ENCODE results near the gene ZBED4. TPM values are rescaled to one million over a fixed set of nuclear protein-coding genes. Genes with fewer than 3 reads are reported as not detected.

Gene ZBED4
- total and polyA plus RNA-seq, 11 donors: 2.2 to 8.6 (median 4.9) TPM

- intact Hi-C loops (cut with DNase I): no loop called here
- Histone ChIP-seq H3K27ac (no peak overlapping the region), H3K4me3 (no peak overlapping the region), H3K4me1 (peaks cover 0 to 9% (median 0%) of the 10 kb centered on the region in 12 donors), H3K36me3 (peaks cover 0 to 68% (median 45%) of the 10 kb centered on the region in 9 donors), H3K9me3 (peaks cover 0 to 11% (median 0%) of the 10 kb centered on the region in 12 donors), H3K27me3 (no peaks in the 10 kb centered on the region)
- WGBS, 4 donors: 95 to 99% (median 98%) methylated on average over 13 to 17 of the region's 17 CpGs
- no peak for ATAC-seq
- TF ChIP-seq CTCF (IDR thresholded peaks at IDR 0.05) (no peak), POLR2A (IDR thresholded peaks at IDR 0.05) (no peak)
- no peak for DNase-seq
Observed at GRCh38 chr22:49885281-49885680, 31.6 kb downstream of the ZBED4 start.

DNA sequence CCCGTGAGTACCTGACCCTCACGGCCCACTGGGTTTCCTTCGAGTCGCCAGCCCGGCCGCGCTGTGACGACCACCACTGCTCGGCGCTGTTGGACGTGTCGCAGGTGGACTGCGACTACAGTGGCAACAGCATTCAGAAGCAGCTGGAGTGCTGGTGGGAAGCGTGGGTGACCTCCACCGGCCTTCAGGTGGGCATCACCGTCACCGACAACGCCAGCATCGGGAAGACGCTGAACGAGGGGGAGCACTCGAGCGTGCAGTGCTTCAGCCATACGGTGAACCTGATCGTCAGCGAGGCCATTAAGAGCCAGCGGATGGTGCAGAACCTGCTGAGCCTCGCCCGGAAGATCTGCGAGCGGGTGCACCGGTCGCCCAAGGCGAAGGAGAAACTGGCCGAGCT lies 32.2 kb downstream of the ZBED4 start:
- DNase-seq: no peak
- WGBS, 4 donors: 96 to 98% (median 97%) methylated on average over 35 of the region's 35 CpGs
- Histone ChIP-seq H3K4me1 (peaks cover 0 to 4% (median 0%) of the 10 kb centered on the region in 12 donors), H3K36me3 (peaks cover 0 to 68% (median 50%) of the 10 kb centered on the region in 9 donors), H3K27ac (no peak overlapping the region), H3K4me3 (no peak overlapping the region), H3K9me3 (peaks cover 0 to 13% (median 0%) of the 10 kb centered on the region in 12 donors), H3K27me3 (no peaks in the 10 kb centered on the region)
- intact Hi-C loops (cut with DNase I): no loop called here
- TF ChIP-seq POLR2A (IDR thresholded peaks at IDR 0.05) (no peak), CTCF (IDR thresholded peaks at IDR 0.05) (no peak)
- no peak for ATAC-seq

DNA sequence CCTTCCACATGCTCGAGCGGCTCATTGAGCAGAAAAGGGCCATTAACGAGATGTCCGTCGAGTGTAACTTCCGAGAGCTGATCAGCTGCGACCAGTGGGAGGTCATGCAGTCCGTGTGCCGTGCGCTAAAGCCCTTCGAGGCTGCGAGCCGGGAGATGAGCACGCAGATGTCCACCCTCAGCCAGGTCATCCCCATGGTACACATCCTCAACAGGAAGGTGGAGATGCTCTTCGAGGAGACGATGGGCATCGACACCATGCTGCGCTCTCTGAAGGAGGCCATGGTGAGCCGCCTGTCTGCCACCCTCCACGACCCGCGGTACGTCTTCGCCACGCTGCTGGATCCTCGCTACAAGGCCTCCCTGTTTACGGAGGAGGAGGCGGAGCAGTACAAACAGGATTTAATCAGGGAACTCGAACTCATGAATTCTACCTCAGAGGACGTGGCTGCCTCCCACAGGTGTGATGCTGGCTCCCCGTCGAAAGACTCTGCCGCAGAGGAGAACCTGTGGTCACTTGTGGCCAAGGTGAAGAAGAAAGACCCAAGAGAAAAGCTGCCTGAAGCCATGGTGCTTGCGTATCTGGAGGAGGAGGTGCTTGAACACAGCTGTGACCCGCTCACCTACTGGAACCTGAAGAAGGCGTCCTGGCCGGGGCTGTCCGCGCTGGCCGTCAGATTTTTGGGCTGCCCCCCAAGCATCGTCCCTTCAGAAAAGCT lies 32.9 kb downstream of the ZBED4 start:
- 97 to 99% (median 98%) methylated on average over 41 of the region's 41 CpGs for WGBS, 4 donors
- DNase-seq (no peak), ATAC-seq (no peak)
- H3K36me3 ChIP-seq: peaks cover 0 to 74% (median 50%) of the 10 kb centered on the region in 9 donors
- H3K4me1 ChIP-seq: peaks cover 0 to 4% (median 0%) of the 10 kb centered on the region in 12 donors
- TF ChIP-seq POLR2A (IDR thresholded peaks at IDR 0.05) (no peak), CTCF (IDR thresholded peaks at IDR 0.05) (no peak)
- H3K27me3 ChIP-seq: no peaks in the 10 kb centered on the region
- intact Hi-C loops (cut with DNase I): no loop called here
- H3K27ac ChIP-seq: no peak overlapping the region
- peaks cover 0 to 18% (median 0%) of the 10 kb centered on the region in 12 donors for H3K9me3 ChIP-seq
- H3K4me3 ChIP-seq: no peak overlapping the region

GRCh38 chr22:49887064-49887451 lies 33.4 kb downstream of the ZBED4 start:
- H3K4me3 ChIP-seq: no peak overlapping the region
- ATAC-seq (no peak), DNase-seq (no peak)
- 95 to 97% (median 97%) methylated on average over 14 of the region's 14 CpGs for WGBS, 4 donors
- peaks cover 0 to 4% (median 0%) of the 10 kb centered on the region in 12 donors for H3K4me1 ChIP-seq
- H3K9me3 ChIP-seq: peaks cover 0 to 18% (median 0%) of the 10 kb centered on the region in 12 donors
- peaks cover 0 to 74% (median 50%) of the 10 kb centered on the region in 9 donors for H3K36me3 ChIP-seq
- no peaks in the 10 kb centered on the region for H3K27me3 ChIP-seq
- no peak overlapping the region for H3K27ac ChIP-seq
- intact Hi-C loops (cut with DNase I): no loop called here
- TF ChIP-seq POLR2A (IDR thresholded peaks at IDR 0.05) (no peak), CTCF (IDR thresholded peaks at IDR 0.05) (no peak)
